RCC 7860 (cell line): Measurements from ENCODE around the gene SVOP.

Experiments
- DNase-seq: peaks from one replicate; pipeline ENCODE4 v3.0.0-alpha.2; 2015; ENCODE audit warnings: low spot score
- FAIRE-seq: peaks from 2 replicates; lab custom pipeline; 2012; peaks lifted over from hg19 to GRCh38; lab: Jason Lieb, UNC

Gene SVOP

GRCh38 chr12:108858311-108859074, 162.4 kb downstream of the SVOP start:
- DNase-seq (no peak), FAIRE-seq (no peak)
